ENCODE results near the gene MAP3K19.

DNA sequence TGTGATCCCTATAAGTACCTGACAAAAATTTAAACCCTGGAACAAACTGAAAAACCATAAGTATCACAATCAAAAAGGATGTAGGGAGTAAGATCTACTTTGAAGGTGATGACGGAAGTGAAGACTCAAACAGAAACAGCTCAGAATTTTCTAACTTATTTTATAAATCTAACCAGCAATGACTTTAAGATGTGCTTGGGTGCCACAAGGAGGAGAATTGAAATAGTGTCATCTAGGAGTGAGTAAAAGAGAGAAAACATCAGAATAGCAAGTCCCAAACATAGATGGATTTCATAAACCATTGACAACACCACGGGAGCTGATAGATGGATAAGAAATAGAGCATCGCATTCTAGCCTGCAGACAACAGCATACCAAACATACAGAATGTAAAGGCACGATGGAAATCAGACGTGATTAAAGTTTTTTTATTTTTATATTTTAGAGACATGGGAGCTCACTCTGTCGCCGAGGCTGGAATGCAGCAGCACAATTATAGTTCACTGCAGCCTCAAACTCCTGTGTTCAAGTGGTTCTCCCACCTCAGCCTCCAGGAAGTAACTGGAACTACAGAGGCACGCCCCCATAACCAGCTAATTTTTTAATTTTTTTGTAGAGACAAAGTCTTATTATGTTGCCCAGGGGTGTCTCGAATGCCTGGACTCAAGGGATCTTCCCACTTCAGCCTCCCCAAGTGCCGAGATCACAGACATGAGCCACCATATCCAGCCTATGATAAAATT, 36.9 kb downstream of the MAP3K19 start:
- TF ChIP-seq CTCF (IDR thresholded peaks at IDR 0.05; ENCODE audit: poor library complexity) (no peak), EZH2 (IDR thresholded peaks at IDR 0.05; ENCODE audit: borderline replicate concordance) (no peak)

All from hepatocyte (in vitro differentiated cells).